Measurements from ENCODE around the gene FICD.

DNA sequence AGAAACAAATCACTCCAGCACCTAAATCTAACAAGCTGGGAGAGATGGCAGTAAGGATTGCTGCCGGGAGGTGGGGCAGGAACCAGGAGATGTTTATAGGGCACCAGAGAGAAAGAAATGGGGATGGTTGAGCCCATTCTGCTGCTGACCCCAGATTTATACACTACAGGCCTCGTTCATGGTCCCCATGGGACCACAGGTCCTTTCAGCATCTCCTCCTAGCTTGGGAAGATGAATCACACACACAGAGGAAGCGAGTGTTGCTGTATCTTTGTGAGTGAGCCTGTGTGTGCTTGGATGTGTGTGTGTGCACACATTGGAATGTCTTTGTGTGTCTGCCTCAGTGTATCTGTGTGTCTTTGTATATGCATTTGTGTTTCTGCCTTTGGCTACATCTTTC lies 49.7 kb upstream of the FICD start:
- TF ChIP-seq POLR2AphosphoS5 (IDR thresholded peaks at IDR 0.05; ENCODE audit: low read depth, low read length) = no peak
- no peak for TF ChIP-seq TAF1 (IDR thresholded peaks at IDR 0.05; ENCODE audit: low read depth, low read length)
- TF ChIP-seq POLR2A (IDR thresholded peaks at IDR 0.05; ENCODE audit: low read depth, low read length) = no peak
- TF ChIP-seq PAX5 (IDR thresholded peaks at IDR 0.05; ENCODE audit: insufficient read depth, low read length, severe bottlenecking) = no peak
- no peak for TF ChIP-seq POU2F2 (IDR thresholded peaks at IDR 0.05; ENCODE audit: low read depth, low read length)
- TF ChIP-seq SPI1 (IDR thresholded peaks at IDR 0.05; ENCODE audit: low read depth, low read length) = no peak
